SKM-1 (cell line): Measurements from ENCODE around the gene GHITM.
"Not testable (repeated sequence)": the region's sequence is repeated elsewhere in the genome, so short reads cannot be mapped to it uniquely, and the experiment has no call there.

Source experiments
- DNase-seq: peaks from one replicate; lab custom pipeline; 2025; ENCODE audit not compliant: unreplicated experiment; lab: John Stamatoyannopoulos, UW

Gene GHITM, protein sequence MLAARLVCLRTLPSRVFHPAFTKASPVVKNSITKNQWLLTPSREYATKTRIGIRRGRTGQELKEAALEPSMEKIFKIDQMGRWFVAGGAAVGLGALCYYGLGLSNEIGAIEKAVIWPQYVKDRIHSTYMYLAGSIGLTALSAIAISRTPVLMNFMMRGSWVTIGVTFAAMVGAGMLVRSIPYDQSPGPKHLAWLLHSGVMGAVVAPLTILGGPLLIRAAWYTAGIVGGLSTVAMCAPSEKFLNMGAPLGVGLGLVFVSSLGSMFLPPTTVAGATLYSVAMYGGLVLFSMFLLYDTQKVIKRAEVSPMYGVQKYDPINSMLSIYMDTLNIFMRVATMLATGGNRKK

DNA sequence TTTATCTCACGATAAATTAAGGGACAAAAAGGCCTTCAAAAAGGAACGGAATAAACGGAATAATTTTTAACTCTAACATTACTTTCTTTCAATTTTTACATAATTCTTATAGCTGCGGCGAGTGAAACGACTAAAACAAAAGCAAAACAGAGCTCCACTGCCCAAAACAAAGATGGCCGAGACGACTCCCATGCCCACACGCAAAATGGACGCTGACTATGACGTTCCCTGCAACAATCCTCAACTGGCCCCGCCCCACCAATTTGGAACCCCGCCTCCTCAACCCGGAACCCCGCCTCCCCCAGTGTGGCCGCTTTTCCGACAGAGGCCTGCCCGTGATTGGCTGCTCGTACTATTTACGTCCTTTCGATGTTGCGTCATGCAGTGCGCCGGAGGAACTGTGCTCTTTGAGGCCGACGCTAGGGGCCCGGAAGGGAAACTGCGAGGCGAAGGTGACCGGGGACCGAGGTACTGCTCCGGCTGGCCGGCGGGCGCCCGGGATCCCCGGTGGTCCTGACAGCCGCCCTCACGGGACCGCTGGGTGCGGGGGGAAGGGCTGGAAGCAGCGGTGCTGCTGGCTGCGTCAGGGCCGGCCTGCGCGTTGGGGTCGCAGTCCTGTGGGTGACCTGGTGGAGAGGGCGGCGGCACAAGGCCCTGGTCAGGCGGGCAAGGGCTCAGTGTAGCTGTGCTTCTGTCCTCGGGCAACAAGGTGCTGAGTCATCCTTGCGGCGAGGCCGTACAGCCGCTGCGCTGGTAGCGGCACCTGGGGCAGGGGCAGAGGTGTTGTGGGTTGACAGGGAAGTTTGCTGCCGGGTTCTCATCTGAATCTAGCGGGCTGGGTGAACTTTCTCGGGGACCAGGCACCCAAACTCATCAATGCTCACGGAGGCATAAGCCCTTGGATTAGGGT lies at the start of gene GHITM:
Gene GHITM, plus strand, starts transcription at position 384 of the 910 bp plus-strand sequence. CDS start 1,992 bp downstream, outside the sequence.
- DNase-seq: peak; percentile 95

DNA sequence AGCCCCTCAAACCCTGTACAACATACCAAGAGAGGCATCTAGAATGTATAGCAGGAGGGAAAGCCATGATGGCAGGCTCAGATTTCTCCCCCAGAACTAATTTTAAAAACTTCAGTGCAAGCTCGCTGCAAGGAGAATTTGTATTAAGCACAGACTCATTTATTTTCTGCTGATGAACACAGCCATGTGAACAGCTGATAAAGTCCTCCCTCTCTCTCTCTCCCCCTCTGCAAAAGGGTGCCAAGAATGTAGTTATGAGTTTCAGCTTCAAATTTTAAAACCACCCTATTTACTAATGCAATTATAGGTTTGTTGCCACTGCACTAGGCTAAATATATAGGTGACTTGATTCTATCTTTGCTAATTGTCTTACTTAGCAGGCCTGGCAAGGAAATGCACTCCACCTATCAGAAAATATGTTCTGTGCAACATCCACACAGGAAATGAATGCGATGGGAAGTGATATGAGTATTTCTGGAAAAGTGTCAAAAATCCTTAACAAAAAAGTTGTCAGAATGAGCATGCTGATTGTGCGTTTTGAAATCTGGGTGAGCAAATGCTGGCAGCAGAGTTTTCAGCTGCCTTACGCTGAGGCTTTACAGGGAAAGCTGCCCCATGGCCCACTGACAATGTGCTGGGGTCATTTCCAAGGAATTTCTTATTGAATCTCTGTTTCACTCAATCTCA lies 43.4 kb upstream of the GHITM start:
- DNase-seq: no peak

DNA sequence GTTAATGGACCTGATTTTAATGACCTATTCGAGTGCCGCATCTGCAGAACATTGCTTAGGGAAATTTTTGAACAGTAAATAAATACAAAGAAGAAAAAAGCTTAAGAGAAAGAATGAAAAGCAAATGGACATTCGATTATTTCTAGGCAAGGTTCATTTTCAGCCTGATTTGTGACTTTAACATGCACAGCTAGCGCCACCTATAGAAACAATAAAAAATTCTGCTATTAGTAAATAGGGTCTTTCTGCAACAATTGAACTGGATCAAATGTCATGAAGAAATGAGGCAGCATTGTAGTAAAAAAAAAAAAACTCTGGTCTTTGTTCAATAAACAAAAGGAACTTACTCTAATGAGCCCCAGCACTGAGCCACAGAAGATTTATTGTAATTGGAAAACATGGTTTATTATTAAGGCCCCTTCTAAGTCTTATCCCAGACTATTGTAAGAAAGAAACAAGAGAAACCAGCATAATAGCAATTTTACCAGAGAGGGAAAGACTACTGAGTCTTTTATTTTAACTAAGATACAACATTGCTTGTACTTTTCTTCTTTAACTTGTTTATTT lies 41.4 kb upstream of the GHITM start:
- no peak for DNase-seq

DNA sequence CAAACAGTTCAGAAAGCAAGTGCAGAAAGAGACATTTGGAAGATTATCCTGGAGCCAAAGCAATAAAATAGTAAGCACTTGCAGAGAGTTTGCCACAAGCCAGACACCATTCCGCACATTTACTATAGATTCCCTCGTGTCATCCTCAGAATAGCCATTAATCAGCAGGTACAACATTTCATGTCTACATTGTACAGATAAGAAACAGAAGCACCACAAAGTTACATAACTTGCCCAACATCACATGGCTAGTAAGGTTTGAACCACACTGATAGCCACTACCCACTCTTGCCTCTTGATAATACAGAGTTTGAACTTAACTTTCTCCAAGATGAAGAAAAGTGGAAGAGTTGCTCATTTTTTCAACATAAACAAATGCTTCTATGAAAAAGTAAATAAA lies 40.6 kb upstream of the GHITM start:
- no peak for DNase-seq

GRCh38 chr10:84101042-84101441 lies 38.3 kb upstream of the GHITM start:
- DNase-seq: no peak

DNA sequence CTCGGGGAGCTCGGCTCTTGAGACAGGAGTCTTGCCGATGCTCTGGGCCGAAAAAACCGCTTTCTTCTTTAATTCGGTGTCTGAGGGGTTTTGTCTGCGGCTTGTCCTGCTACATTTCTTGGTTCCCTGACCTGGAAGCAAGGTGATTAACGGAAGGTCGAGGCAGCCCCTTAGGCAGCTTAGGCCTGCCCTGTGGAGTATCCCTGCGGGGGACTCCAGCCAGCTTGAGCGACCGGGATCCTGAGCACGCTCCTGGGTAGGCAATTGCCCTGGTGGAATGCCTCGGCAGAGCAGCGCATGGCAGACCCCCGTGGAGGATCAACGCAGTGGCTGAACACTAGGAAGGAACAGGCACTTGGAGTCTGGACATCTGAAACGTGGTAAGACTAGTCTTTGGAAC lies 30.5 kb upstream of the GHITM start:
- no peak for DNase-seq

DNA sequence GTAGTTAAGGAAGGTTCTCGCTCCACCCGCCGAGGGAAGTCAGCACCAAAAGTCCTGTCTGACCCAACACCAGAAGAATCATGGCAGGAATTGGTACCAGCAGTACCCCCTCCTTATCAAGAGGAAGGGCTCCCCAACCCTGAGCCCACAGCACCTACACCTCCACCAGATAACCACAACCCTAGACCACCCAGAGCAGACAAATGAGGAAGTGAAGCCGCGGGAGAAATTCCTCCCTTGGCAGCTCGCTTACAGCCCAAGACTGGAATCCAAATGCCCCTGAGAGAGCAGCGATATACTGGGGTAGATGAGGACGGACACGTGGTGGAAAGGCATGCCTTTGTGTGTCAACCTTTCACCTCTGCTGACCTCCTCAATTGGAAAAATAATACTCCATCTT lies 29.5 kb upstream of the GHITM start:
- DNase-seq: not testable (repeated sequence)

- not testable (repeated sequence) for DNase-seq
Observed at GRCh38 chr10:84113468-84113867, 25.8 kb upstream of the GHITM start.

GRCh38 chr10:84114088-84114667 lies 25.1 kb upstream of the GHITM start:
- no peak for DNase-seq

GRCh38 chr10:84117204-84117603 lies 22.1 kb upstream of the GHITM start:
- not testable (repeated sequence) for DNase-seq

- no peak for DNase-seq
Observed at GRCh38 chr10:84117686-84118394, 21.5 kb upstream of the GHITM start.

- DNase-seq: no peak
Observed at GRCh38 chr10:84118395-84119006, 20.8 kb upstream of the GHITM start.

- no peak for DNase-seq
Observed at GRCh38 chr10:84123362-84123761, 15.9 kb upstream of the GHITM start.

- not testable (repeated sequence) for DNase-seq
Observed at GRCh38 chr10:84125910-84126784, 13.2 kb upstream of the GHITM start.

DNA sequence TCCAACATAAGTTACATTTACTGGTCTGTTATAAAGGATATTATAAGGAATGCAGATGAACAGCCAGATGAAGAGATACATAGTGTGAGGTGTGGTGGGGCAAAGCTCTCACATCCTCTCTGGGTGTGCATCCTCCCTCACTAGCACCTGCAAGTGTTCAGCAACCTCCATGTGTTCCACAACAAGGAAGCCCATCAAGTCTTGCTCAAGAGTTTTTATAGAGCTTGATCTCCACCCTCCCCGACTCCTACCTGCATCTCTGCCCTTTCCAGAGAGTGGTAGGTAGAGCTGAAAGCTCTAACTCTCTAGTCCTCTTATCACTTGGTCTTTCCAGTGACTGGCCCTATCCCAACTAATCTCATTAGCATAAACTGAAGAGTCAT lies 12.5 kb upstream of the GHITM start:
- DNase-seq: no peak

GRCh38 chr10:84135836-84136235 lies 3.5 kb upstream of the GHITM start:
- no peak for DNase-seq

DNA sequence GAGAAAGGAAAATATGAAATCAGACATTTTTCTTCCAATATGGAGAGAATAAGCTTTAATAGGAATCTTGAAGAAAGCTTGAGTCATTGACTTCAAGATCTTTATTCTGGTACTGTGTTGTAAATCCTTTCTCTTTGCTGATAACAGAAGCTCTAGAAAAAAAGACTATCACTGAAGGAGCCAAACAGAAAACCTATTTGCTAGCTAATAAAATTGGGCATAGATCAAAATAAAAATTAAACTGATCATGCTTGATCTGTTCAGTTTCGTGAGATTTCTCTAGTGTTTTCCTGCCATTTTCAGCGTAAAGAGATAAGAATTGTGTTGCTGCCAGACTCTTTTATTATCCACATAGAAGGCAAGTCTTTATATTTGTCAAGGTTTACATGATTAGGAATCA lies 1.5 kb upstream of the GHITM start:
- no peak for DNase-seq

DNA sequence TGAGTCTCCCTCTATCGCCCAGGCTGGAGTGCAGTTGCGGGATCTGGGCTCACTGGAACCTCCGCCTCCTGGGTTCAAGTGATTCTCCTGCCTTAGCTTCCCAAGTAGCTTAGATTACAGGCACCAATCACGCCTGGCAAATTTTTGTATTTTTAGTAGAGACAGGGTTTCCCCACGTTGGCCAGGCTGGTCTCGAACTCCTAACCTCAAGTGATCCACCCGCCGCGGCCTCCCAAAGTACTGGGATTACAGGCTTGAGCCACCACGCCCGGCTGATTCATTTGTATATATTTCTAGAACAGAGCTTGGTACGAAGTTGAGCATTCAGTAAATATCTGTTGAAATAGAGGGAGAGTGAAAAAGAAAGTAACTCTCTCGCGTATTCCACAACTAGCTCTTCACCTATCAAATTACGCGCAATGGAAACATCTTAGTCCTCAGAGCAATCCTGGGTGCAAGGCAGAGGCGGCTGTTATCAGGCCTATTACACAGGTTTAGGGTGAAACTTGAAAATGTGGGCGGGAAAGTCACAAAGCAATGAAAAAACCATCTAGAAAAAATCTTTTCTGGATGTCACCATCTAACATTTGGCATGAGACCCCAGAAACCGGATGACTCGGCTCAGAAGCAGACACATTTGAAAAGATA lies 707 bp upstream of the GHITM start:
- no peak for DNase-seq
